ENCODE data around the gene UGT1A8.
"Not testable (repeated sequence)": the region's sequence is repeated elsewhere in the genome, so short reads cannot be mapped to it uniquely, and the experiment has no call there.

UGT1A8 gene

GRCh38 chr2:233714121-233714520 lies 96.7 kb downstream of the UGT1A8 start:
- DNase-seq (ENCODE audit: low spot score), result no peak

- DNase-seq (ENCODE audit: low spot score), result no peak
Observed at GRCh38 chr2:233718552-233718951, 101.1 kb downstream of the UGT1A8 start, which contains the start of gene UGT1A4. TSS of gene UGT1A4 (plus strand) at chr2:233718736. CDS start at chr2:233718821, 85 bp downstream.

- DNase-seq (ENCODE audit: low spot score), result no peak
Observed at GRCh38 chr2:233728723-233729301, 111.4 kb downstream of the UGT1A8 start, which contains the start of gene UGT1A3. TSS of gene UGT1A3 (plus strand) at chr2:233729042. CDS start at chr2:233729127, 85 bp downstream.

GRCh38 chr2:233736868-233737653 lies 119.6 kb downstream of the UGT1A8 start:
- DNase-seq (ENCODE audit: low spot score), result not testable (repeated sequence)

GRCh38 chr2:233740870-233741269 lies 123.4 kb downstream of the UGT1A8 start:
- no peak for DNase-seq (ENCODE audit: low spot score)

GRCh38 chr2:233743464-233744259 lies 126.2 kb downstream of the UGT1A8 start:
- DNase-seq (ENCODE audit: low spot score), result no peak

GRCh38 chr2:233745073-233745755 lies 127.8 kb downstream of the UGT1A8 start:
- no peak for DNase-seq (ENCODE audit: low spot score)

GRCh38 chr2:233745838-233746237 lies 128.4 kb downstream of the UGT1A8 start:
- not testable (repeated sequence) for DNase-seq (ENCODE audit: low spot score)

GRCh38 chr2:233746475-233747282 lies 129.2 kb downstream of the UGT1A8 start:
- DNase-seq (ENCODE audit: low spot score), result no peak

GRCh38 chr2:233747283-233747544 lies 129.8 kb downstream of the UGT1A8 start:
- no peak for DNase-seq (ENCODE audit: low spot score)

GRCh38 chr2:233750689-233751088 lies 133.3 kb downstream of the UGT1A8 start:
- not testable (repeated sequence) for DNase-seq (ENCODE audit: low spot score)

GRCh38 chr2:233751212-233752009 lies 134.0 kb downstream of the UGT1A8 start:
- not testable (repeated sequence) for DNase-seq (ENCODE audit: low spot score)

- DNase-seq (ENCODE audit: low spot score), result no peak
Observed at GRCh38 chr2:233754872-233755611, 137.6 kb downstream of the UGT1A8 start.

GRCh38 chr2:233756429-233757081 lies 139.1 kb downstream of the UGT1A8 start:
- DNase-seq (ENCODE audit: low spot score), result no peak

GRCh38 chr2:233758141-233758540 lies 140.7 kb downstream of the UGT1A8 start:
- no peak for DNase-seq (ENCODE audit: low spot score)

- DNase-seq (ENCODE audit: low spot score), result no peak
Observed at GRCh38 chr2:233758849-233759248, 141.4 kb downstream of the UGT1A8 start.

GRCh38 chr2:233760043-233760442 lies 142.6 kb downstream of the UGT1A8 start, which contains the start of gene UGT1A1:
TSS of gene UGT1A1 (plus strand) at chr2:233760270. CDS start at chr2:233760288, 18 bp downstream.
- no peak for DNase-seq (ENCODE audit: low spot score)

- DNase-seq (ENCODE audit: low spot score), result no peak
Observed at GRCh38 chr2:233761040-233761769, 143.8 kb downstream of the UGT1A8 start.
